Measurements from ENCODE around the gene OSBPL2. TPM values are rescaled to one million over a fixed set of nuclear protein-coding genes. Genes with fewer than 3 reads are reported as not detected.

OSBPL2 gene
- total RNA-seq, 2 experiments from 2014 or later = 17.2 to 40.0 TPM

DNA sequence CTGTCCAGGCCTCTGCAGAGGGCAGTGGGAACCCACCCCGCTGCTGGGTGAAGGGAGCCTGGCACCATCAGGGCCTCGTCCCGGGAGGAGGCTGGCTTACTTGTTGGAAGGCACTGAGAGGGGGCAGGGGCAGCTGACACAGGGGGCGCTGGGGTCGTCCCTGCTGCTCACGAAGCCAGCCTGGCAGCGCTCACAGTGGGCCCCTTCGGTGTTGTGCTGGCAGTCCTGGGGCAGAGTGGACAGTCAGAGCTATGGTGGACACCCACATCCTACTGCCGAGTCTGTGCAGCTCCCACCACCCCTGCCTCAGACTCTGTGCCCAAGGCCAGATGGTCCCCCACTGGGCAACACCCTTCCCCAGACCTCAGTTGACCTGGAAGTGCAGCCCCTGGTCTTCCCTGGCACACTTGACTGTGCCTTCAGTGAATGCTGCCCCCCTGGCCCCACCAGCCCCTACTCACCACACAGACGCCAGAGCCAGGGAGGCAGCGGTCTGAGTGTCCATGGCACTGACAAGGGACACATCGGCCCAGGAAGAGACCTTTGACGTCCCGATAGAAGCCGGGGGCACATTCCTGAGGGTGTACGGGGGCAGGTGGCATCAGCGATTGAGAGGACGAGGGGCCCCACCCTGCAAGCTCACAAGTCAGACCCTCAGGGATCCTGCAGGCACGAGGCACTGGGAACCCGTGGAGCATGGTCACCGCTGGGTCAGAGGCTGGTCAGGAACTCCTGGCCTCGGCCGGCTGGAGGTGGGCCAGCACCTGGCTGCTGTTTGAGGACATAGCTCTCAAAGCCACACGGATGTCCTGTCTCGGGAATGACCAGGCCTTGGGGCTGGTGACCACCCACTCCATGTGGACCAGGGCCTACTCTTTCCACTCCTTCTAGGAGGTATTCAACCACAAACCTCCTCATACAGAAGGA, 85.9 kb downstream of the OSBPL2 start:
- H3K9me3 ChIP-seq (ENCODE audit: low read length) = no peaks in the 10 kb centered on the region
- H3K9me2 ChIP-seq (ENCODE audit: insufficient read depth, low read length) = no peaks in the 10 kb centered on the region
- POLR2A ChIA-PET = interaction anchor here (1.3 kb wide), 1 partner anchor 15 kb away, joined by 5 read pairs; no protein-coding TSS in a partner anchor
- no peaks in the 10 kb centered on the region for H4K20me1 ChIP-seq (ENCODE audit: insufficient read depth, low read length)
- no peaks in the 10 kb centered on the region for H3K79me2 ChIP-seq (ENCODE audit: insufficient read depth, low read depth, low read length)
- intact Hi-C loops (cut with micrococcal nuclease; ENCODE audit: unreplicated experiment) = loop anchor here (5.0 kb wide), 1 partner anchor 43 kb away; the partner anchor contains the start of gene LAMA5
- TF ChIP-seq CTCF (conservative IDR thresholded peaks at IDR 0.05; ENCODE audit: low read length) (no peak), EZH2phosphoT487 (IDR thresholded peaks at IDR 0.05; ENCODE audit: borderline replicate concordance, low read depth, low read length) (no peak)
- H2AFZ ChIP-seq (ENCODE audit: low read length) = no peak overlapping the region
- no peak overlapping the region for H3K4me2 ChIP-seq (ENCODE audit: low read length)
- peaks cover 65% of the 10 kb centered on the region for H3K36me3 ChIP-seq (ENCODE audit: insufficient read depth, low read length)
- H3K4me3 ChIP-seq (ENCODE audit: low read depth, low read length, poor library complexity, severe bottlenecking) = no peak overlapping the region
- no peak for DNase-seq (ENCODE audit: low spot score)
- H3K4me1 ChIP-seq (ENCODE audit: insufficient read depth, low read length, poor library complexity, severe bottlenecking) = peaks cover 12% of the 10 kb centered on the region
- TSS peak; percentile 56 for BruUV-seq (replicated peaks)
- H3K27ac ChIP-seq (ENCODE audit: low read depth, low read length, poor library complexity, severe bottlenecking) = no peak overlapping the region
- CTCF ChIA-PET (ENCODE audit: unreplicated experiment) = no interaction called here

GRCh38 chr20:62325172-62325905, 87.0 kb downstream of the OSBPL2 start:
- Histone ChIP-seq H3K36me3 (ENCODE audit: insufficient read depth, low read length) (peaks cover 61% of the 10 kb centered on the region), H3K9me3 (ENCODE audit: low read length) (no peaks in the 10 kb centered on the region), H4K20me1 (ENCODE audit: insufficient read depth, low read length) (no peaks in the 10 kb centered on the region), H3K27ac (ENCODE audit: low read depth, low read length, poor library complexity, severe bottlenecking) (no peak overlapping the region), H3K4me3 (ENCODE audit: low read depth, low read length, poor library complexity, severe bottlenecking) (no peak overlapping the region), H3K79me2 (ENCODE audit: insufficient read depth, low read depth, low read length) (no peaks in the 10 kb centered on the region), H3K9me2 (ENCODE audit: insufficient read depth, low read length) (no peaks in the 10 kb centered on the region), H2AFZ (ENCODE audit: low read length) (no peak overlapping the region), H3K4me2 (ENCODE audit: low read length) (no peak overlapping the region), H3K4me1 (ENCODE audit: insufficient read depth, low read length, poor library complexity, severe bottlenecking) (peaks cover 12% of the 10 kb centered on the region)
- TF ChIP-seq EZH2phosphoT487 (IDR thresholded peaks at IDR 0.05; ENCODE audit: borderline replicate concordance, low read depth, low read length) (no peak), CTCF (conservative IDR thresholded peaks at IDR 0.05; ENCODE audit: low read length) (no peak)
- no peak for DNase-seq (ENCODE audit: low spot score)
- POLR2A ChIA-PET = interaction anchor here (1.3 kb wide), 1 partner anchor 14 kb away, joined by 5 read pairs; no protein-coding TSS in a partner anchor
- CTCF ChIA-PET (ENCODE audit: unreplicated experiment) = no interaction called here
- no TSS peak for BruUV-seq (replicated peaks)
- intact Hi-C loops (cut with micrococcal nuclease; ENCODE audit: unreplicated experiment) = no loop called here

All from OCI-LY7 (cell line).